Lower leg skin (tissue), 3 donors: ENCODE data around the gene CERCAM.

ENCODE experiments used
- CTCF ChIP-seq, 3 donors: fragments of 450-650 bp; IDR thresholded peaks; one replicate each; pipeline ENCODE4 v1.5.1; 2016; ENCODE audit warnings: antibody characterized with exemption in 3 of 3, mild to moderate bottlenecking in 3 of 3, moderate library complexity in 2 of 3
- POLR2A ChIP-seq, 2 donors: fragments of 450-650 bp; IDR thresholded peaks; one replicate each; pipeline ENCODE4 v1.6.1; 2016 to 2017; ENCODE audit warnings: antibody characterized with exemption in 2 of 2, mild to moderate bottlenecking in 1 of 2, moderate library complexity in 1 of 2

DNA sequence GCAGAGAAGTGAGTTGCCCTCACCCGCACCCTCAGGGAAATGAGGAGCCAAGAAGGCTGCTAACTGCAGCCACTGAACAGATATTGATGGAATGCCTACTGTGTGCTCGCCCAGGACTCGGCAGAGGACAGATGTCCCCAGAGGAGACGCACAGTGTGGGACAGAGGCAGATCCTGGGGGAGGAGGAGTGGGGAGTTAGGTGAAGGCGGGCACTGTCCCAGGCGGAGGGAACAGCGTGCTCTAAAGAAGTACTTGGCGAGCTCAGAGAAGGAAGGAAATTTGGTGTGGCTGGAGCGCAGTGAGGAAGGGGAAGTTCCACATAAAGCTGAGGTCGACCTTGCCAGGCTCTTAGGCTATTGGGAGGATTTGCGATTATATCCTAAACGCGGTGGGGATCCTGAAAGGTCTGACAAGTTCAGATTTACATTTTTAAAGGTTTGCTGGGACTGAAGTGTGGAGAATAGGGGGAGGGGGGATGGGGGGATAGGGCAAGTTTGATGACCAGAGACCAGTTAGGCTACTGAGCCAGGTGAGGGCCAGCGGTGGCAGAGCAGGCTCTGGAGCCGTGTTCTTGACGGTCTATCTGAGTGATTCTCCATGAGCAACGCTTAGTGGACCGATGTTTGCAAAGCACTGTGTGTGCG, 23.6 kb upstream of the CERCAM start:
- no peak for TF ChIP-seq POLR2A (IDR thresholded peaks at IDR 0.05)
- TF ChIP-seq CTCF (IDR thresholded peaks at IDR 0.05): no peak
